Calu3 (cell line): Measurements from ENCODE around the gene GGT1. TPM values are rescaled to one million over a fixed set of nuclear protein-coding genes. Genes with fewer than 3 reads are reported as not detected.

Experiments used
- total RNA-seq: library from RNA; stranded (reverse); gene quantifications from 2 replicates; pipeline ENCODE4 v1.2.3, GENCODE V29; 2022

The GGT1 gene
- total RNA-seq, 1 experiment from 2014 or later = 63.8 TPM

Other genes starting within 250 kb of the GGT1 start
- 2.4 and 2.9 TPM in 2 replicates for gene ADORA2A, start 175.6 kb upstream of the GGT1 start, total RNA-seq
- gene UPB1, start 107.9 kb upstream of the GGT1 start, total RNA-seq = 0.22 and 0.50 TPM in 2 replicates
- gene GUCD1, start 48.1 kb upstream of the GGT1 start, total RNA-seq = 130 and 149 TPM in 2 replicates
- 165 and 180 TPM in 2 replicates for gene SNRPD3, start 47.2 kb upstream of the GGT1 start, total RNA-seq
- gene LRRC75B, start 10.1 kb upstream of the GGT1 start, total RNA-seq = 14.4 and 14.5 TPM in 2 replicates
- not detected in 2 replicates for gene PIWIL3, start 171.5 kb downstream of the GGT1 start, total RNA-seq
- gene SGSM1, start 203.0 kb downstream of the GGT1 start, total RNA-seq = 0.07 and 0.20 TPM in 2 replicates